ENCODE measurements around the gene NEURL3. TPM values are rescaled to one million over a fixed set of nuclear protein-coding genes. Genes with fewer than 3 reads are reported as not detected.
"Not testable (repeated sequence)": the region's sequence is repeated elsewhere in the genome, so short reads cannot be mapped to it uniquely, and the experiment has no call there.

NEURL3 gene, protein sequence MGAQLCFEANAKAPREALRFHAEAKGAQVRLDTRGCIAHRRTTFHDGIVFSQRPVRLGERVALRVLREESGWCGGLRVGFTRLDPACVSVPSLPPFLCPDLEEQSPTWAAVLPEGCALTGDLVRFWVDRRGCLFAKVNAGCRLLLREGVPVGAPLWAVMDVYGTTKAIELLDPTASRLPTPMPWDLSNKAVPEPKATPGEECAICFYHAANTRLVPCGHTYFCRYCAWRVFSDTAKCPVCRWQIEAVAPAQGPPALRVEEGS
- not detected for polyA plus RNA-seq (2013, experiment 1 of 2)
- not detected for polyA plus RNA-seq (2013, experiment 2 of 2)

DNA sequence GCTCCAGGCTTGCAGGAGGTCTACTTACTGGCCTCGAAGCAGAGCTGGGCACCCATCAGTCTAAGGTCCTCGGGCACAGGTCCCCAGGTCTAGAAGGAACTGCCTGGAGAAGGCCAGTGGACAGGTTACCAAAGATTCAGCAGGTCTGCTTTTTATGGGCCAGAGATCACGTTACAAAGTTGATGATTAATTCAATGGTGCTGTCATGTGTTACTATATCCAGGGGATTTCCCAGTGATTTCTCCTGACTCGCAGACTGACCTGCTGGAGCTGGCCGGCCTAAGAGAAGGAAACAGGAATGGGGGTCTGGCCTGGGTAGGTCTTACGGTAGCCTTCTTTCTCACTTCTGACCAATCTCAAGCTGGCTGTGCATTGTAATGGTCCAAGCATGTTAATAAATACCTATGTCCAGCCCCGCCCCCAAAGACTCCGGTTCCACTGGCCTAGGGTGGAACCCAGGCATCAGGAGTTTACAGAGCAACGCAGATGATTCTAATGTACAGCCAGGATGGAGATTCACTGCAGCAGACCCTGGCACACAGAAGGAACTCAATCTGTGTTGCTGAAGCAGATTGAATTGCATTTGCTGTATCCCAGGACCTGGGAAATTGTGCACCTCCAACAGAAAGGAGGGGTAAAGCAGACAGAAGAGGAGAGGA, at the start of gene NEURL3:
NEURL3 (minus strand) TSS at position 127 of the 659 bp plus-strand sequence; CDS start at position 56, 71 bp downstream.
- Histone ChIP-seq H3K4me3 (ENCODE audit: extremely low read depth, insufficient read depth, low read length, poor library complexity, severe bottlenecking) (no peak within 1 kb of the TSS), H3K9me3 (ENCODE audit: control insufficient read depth, low read length) (no peaks in the 10 kb centered on the region), H3K4me1 (ENCODE audit: control insufficient read depth, insufficient read depth, low read length, poor library complexity, severe bottlenecking) (no peaks in the 10 kb centered on the region), H3K27ac (ENCODE audit: low read depth, low read length, severe bottlenecking) (no peak within 1 kb of the TSS), H3K36me3 (ENCODE audit: control insufficient read depth, insufficient read depth, low read length) (no peaks in the 10 kb centered on the region)
- WGBS, 2 experiments (ENCODE audit: insufficient coverage in 2 of 2), result 88 to 94% methylated on average over 7 to 9 of the region's 9 CpGs

DNA sequence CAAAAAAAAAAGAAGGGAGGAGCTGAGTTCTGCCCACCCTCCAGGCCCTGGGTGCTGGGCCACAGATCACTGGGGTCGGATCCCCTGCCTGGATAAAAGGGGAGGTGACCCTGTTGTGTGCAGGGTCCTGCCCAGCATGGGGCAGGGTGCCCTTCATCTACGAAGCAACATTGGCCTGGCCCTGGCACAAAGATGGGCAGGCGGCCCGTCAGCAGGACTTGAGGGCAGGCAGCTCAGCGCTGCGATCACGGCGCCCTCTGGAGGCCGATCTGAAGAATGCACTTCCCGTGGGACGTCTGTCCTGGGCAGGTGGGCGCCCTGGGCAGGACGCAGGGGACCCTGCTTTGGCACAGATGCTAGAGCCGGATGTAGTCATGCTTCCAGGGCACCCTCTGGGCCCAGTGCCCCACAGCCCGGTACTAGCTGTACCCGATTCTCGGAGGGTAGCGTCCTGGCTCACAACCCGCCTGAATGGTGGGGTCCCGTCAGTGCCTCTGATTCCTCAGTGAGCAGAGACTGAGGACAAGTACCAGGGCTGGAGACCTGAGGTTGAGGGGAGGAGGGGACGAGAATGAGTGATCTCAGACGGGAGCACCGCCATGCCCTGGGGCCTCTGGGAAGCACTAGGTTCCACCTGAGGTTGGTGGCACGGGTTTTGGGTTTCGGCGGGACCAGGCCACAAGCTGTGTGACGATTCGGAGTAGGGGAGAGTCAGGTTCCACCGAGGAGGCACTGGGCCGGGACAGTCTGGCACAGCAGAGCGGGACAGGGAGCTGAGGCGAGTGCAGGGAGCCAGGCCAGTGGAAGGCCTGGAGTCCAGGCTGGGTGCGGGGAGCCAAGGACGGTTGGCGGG, 49.4 kb upstream of the NEURL3 start:
- Histone ChIP-seq H3K9me3 (ENCODE audit: control insufficient read depth, low read length) (no peaks in the 10 kb centered on the region), H3K27ac (ENCODE audit: low read depth, low read length, severe bottlenecking) (no peak overlapping the region), H3K36me3 (ENCODE audit: control insufficient read depth, insufficient read depth, low read length) (peaks cover 4% of the 10 kb centered on the region), H3K4me3 (ENCODE audit: extremely low read depth, insufficient read depth, low read length, poor library complexity, severe bottlenecking) (no peak overlapping the region), H3K4me1 (ENCODE audit: control insufficient read depth, insufficient read depth, low read length, poor library complexity, severe bottlenecking) (no peaks in the 10 kb centered on the region)
- 51 to 57% methylated on average over 33 to 34 of the region's 35 CpGs for WGBS, 2 experiments (ENCODE audit: insufficient coverage in 2 of 2)

DNA sequence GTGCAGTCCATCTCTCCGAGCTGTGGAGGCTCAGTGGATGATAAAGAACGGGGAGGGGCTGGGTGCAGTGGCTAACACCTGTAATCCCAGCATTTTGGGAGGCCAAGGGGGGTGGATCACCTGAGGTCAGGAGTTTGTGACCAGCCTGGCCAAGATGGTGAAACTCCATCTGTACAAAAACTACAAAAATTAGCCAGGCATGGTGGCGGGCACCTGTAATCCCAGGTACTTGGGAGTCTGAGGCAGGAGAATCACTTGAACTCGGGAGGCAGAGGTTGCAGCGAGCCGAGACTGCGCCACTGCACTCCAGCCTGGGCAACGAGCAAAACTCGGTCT, 48.8 kb upstream of the NEURL3 start:
- not testable (repeated sequence) for H3K4me3 ChIP-seq (ENCODE audit: extremely low read depth, insufficient read depth, low read length, poor library complexity, severe bottlenecking); H3K36me3 ChIP-seq (ENCODE audit: control insufficient read depth, insufficient read depth, low read length); H3K27ac ChIP-seq (ENCODE audit: low read depth, low read length, severe bottlenecking); H3K4me1 ChIP-seq (ENCODE audit: control insufficient read depth, insufficient read depth, low read length, poor library complexity, severe bottlenecking); H3K9me3 ChIP-seq (ENCODE audit: control insufficient read depth, low read length)
- 59 to 81% methylated on average over 7 to 8 of the region's 9 CpGs for WGBS, 2 experiments (ENCODE audit: insufficient coverage in 2 of 2)

DNA sequence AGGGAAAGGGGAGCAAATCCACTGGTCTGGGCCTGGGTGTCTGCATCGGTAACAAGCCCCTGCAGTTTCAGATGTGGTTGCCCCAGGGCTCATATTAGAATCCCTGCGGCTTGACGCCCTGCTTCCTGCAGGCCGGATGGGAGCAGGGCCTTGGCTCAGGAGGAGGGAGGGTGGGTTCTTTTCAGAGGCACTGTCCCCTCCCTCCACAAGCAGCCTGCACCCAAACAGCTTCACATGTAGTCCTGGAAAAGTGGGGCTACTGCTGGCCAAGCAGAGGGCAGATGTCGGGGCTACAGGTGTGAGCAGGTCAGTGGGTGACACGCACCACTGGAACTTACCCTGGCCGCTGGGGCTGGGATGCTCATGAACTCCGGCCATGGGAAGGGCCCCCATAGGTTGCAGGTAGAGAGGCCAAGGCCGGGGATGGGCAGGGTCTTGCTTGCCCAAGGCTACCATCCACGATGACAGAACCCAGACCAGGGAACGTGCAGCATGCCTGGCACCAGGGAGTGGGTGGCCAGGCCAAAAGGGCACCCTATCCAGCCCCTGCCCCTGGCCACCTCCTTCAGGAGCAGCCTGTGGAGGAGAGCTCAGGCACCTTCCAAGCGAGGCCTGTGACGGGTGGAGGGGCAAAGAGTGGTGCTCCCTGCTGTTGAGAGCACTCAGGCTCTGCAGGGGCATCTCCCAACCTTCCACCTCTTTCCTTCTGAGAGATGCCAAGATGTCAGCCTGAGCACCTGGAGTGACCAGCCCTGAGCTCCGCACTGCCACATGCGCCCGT, 48.2 kb upstream of the NEURL3 start:
- 87 to 94% methylated on average over 11 to 14 of the region's 16 CpGs for WGBS, 2 experiments (ENCODE audit: insufficient coverage in 2 of 2)
- H3K9me3 ChIP-seq (ENCODE audit: control insufficient read depth, low read length), result no peaks in the 10 kb centered on the region
- H3K36me3 ChIP-seq (ENCODE audit: control insufficient read depth, insufficient read depth, low read length), result peaks cover 11% of the 10 kb centered on the region
- no peaks in the 10 kb centered on the region for H3K4me1 ChIP-seq (ENCODE audit: control insufficient read depth, insufficient read depth, low read length, poor library complexity, severe bottlenecking)
- H3K4me3 ChIP-seq (ENCODE audit: extremely low read depth, insufficient read depth, low read length, poor library complexity, severe bottlenecking), result no peak overlapping the region
- H3K27ac ChIP-seq (ENCODE audit: low read depth, low read length, severe bottlenecking), result no peak overlapping the region

DNA sequence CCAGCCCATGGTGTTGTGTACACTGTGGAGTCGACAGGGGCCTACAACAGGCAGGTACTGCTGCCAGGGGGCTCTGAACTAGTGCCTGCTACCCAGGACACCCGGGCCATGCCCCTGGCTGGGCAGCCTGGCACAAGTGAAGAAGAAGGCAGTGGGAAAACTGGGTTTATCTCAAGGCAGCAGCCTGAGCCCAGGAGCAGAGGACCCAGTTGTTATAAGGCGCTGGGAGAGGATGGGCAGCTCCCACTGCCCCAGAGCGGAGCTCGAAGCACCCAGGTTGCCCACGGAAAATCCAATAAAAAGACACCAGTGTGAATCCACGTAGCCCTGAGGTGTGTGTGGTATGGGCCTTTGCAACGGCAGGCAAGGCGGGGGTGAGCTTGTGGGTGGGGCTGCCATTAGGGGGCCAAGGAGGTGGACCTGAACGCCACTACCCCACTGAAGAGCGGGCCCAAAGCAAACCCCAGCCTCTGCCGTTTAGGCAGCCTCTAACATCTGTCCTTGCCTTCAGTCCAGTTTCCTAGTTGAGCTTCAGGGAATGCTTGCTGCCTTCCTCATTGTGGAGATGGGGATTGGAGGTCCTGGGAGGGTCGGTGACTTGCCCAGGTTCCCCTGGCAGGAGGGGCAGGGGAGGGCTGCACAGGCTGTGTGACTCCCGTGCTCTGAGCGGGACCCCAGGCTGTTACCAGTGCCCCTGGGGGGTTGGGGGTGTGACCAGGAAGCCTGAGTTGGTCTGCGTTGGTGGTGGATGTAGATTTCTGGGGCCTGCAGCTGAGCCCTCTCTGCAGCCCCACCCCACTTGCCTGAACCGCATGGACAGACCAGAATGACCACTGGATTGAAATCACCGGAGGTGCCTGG, 47.4 kb upstream of the NEURL3 start:
- Histone ChIP-seq H3K36me3 (ENCODE audit: control insufficient read depth, insufficient read depth, low read length) (peaks cover 14% of the 10 kb centered on the region), H3K27ac (ENCODE audit: low read depth, low read length, severe bottlenecking) (no peak overlapping the region), H3K9me3 (ENCODE audit: control insufficient read depth, low read length) (no peaks in the 10 kb centered on the region), H3K4me3 (ENCODE audit: extremely low read depth, insufficient read depth, low read length, poor library complexity, severe bottlenecking) (no peak overlapping the region), H3K4me1 (ENCODE audit: control insufficient read depth, insufficient read depth, low read length, poor library complexity, severe bottlenecking) (no peaks in the 10 kb centered on the region)
- 91 to 96% methylated on average over 13 to 16 of the region's 18 CpGs for WGBS, 2 experiments (ENCODE audit: insufficient coverage in 2 of 2)

DNA sequence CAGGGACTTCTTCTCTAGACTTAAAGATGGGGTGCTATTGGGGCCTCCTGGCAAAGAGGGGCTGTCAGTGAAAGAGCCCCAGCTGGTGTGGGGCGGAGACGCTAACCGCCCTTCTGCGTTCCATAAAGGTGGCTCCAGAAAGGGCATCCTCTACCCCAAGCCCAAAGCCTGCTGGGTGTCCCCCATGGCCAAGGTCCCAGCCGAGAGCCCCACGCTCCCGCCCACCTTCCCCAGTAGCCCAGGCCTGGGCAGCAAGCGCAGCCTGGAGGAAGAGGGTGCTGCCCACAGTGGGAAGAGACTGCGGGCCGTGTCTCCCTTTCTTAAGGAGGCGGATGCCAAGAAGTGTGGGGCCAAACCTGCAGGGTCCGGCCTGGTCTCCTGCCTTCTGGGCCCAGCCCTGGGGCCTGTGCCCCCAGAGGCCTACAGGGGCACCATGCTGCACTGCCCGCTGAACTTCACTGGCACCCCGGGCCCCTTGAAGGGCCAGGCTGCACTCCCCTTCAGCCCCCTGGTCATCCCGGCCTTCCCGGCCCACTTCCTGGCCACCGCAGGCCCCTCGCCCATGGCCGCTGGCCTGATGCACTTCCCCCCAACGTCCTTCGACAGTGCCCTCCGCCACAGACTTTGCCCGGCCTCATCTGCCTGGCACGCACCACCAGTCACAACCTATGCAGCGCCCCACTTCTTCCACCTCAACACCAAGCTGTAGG, 46.6 kb upstream of the NEURL3 start:
- H3K36me3 ChIP-seq (ENCODE audit: control insufficient read depth, insufficient read depth, low read length), result peaks cover 14% of the 10 kb centered on the region
- 92% methylated on average over 23 of the region's 25 CpGs for WGBS, 2 experiments (ENCODE audit: insufficient coverage in 2 of 2)
- H3K4me3 ChIP-seq (ENCODE audit: extremely low read depth, insufficient read depth, low read length, poor library complexity, severe bottlenecking), result no peak overlapping the region
- no peaks in the 10 kb centered on the region for H3K4me1 ChIP-seq (ENCODE audit: control insufficient read depth, insufficient read depth, low read length, poor library complexity, severe bottlenecking)
- no peak overlapping the region for H3K27ac ChIP-seq (ENCODE audit: low read depth, low read length, severe bottlenecking)
- H3K9me3 ChIP-seq (ENCODE audit: control insufficient read depth, low read length), result no peaks in the 10 kb centered on the region

DNA sequence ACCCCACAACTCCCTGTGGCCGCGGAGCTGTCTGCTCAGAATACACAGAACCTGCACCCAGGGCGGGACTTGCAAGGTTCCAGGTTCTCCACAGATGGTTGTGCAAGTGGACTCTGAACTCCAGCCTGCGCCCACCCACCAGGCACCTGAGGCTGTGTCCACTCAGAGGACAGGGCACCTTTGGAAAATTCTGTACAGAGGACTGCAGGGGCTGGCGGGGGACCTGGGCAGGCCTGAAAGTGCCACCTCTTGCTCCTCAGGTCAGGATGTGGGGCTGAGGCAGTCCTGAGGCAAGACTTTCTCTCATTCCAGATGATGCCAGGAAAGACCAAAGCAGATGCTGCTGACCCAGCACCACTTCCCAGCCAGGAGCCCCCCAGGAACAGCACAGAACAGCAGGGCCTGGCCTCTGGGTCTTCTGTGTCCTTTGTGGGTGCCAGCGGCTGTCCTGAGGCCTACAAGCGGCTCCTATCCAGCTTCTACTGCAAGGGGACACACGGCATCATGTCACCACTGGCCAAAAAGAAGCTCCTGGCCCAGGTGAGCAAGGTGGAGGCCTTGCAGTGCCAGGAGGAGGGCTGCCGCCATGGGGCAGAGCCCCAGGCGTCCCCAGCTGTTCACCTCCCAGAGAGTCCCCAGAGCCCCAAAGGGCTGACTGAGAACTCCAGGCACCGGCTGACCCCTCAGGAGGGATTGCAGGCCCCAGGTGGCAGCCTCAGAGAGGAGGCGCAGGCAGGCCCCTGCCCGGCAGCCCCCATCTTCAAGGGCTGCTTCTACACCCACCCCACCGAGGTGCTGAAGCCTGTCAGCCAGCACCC, 45.8 kb upstream of the NEURL3 start:
- Histone ChIP-seq H3K27ac (ENCODE audit: low read depth, low read length, severe bottlenecking) (no peak overlapping the region), H3K4me1 (ENCODE audit: control insufficient read depth, insufficient read depth, low read length, poor library complexity, severe bottlenecking) (no peaks in the 10 kb centered on the region), H3K9me3 (ENCODE audit: control insufficient read depth, low read length) (peaks cover 4% of the 10 kb centered on the region), H3K36me3 (ENCODE audit: control insufficient read depth, insufficient read depth, low read length) (peaks cover 14% of the 10 kb centered on the region), H3K4me3 (ENCODE audit: extremely low read depth, insufficient read depth, low read length, poor library complexity, severe bottlenecking) (no peak overlapping the region)
- 94% methylated on average over 10 of the region's 14 CpGs for WGBS, 2 experiments (ENCODE audit: insufficient coverage in 2 of 2)

DNA sequence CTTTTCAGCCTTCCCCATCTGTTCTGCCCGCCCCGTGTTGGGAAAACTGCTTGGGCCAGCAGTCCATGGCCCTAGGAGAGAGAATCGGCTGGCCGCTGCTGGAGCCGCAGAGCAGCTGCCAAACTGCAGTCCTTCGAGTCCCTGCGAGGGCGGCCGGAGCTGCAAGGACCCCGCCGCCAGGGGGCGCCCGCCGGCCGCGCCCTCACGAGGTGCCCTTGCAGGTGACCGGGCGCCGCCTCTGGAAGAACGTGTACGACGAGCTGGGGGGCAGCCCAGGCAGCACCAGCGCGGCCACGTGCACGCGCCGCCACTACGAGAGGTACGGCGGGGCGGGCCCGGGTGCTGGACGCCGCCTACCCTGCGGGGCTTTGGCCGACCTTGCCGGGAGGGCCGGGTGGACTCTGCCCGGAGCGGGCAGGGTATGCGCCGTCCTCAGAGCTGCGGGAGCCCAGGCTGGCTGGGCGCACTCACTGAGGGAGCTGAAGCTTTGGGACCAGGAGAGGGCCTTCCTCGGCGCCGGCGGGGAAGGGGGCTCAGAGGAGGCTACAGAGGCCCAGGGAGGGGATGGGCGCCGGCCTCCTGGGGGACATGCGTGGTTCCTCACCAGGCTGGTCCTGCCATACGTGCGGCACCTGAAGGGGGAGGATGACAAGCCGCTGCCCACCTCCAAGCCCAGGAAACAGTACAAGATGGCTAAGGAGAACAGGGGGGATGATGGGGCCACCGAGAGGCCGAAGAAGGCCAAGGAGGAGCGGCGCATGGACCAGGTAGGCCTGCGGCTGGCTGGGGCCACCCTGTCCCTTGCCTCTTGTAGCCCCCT, 45.0 kb upstream of the NEURL3 start:
- peaks cover 16% of the 10 kb centered on the region for H3K36me3 ChIP-seq (ENCODE audit: control insufficient read depth, insufficient read depth, low read length)
- no peak overlapping the region for H3K27ac ChIP-seq (ENCODE audit: low read depth, low read length, severe bottlenecking)
- H3K9me3 ChIP-seq (ENCODE audit: control insufficient read depth, low read length), result peaks cover 5% of the 10 kb centered on the region
- no peaks in the 10 kb centered on the region for H3K4me1 ChIP-seq (ENCODE audit: control insufficient read depth, insufficient read depth, low read length, poor library complexity, severe bottlenecking)
- WGBS, 2 experiments (ENCODE audit: insufficient coverage in 2 of 2), result 87 to 94% methylated on average over 51 to 52 of the region's 61 CpGs
- H3K4me3 ChIP-seq (ENCODE audit: extremely low read depth, insufficient read depth, low read length, poor library complexity, severe bottlenecking), result no peak overlapping the region

All from mesodermal cell (in vitro differentiated cells).